ENCODE data around the gene C12orf60. TPM values are rescaled to one million over a fixed set of nuclear protein-coding genes. Genes with fewer than 3 reads are reported as not detected.

Gene C12orf60
- total and polyA plus RNA-seq, 3 donors from 2014 or later: 5.3 to 20.6 (median 11.7) TPM

DNA sequence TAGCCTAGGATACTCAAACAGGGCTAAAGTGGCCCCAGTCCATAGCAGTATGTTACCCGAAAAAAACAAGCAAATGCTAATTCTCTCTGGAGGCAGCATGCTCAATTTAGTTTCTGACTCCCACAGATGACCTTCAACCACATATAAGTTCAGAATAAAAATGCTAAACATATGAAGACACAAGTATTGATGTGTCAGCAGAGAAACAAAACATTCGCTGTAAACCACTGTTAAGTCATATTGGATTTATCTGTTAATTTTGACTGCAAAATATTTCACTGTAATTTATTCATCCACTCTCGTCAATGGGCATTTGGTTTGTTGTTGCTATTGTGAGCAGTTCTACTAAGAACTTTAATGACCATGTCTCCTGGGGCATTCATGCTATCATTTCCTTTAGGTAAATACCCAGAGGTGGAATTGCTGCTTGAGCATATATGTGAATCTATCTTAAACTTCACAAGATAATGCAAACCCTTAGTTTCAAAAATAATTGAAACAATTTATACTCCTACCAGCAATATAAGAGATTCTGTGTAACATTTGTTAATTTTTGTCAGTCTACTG, 36.7 kb upstream of the C12orf60 start:
- no peak for TF ChIP-seq POLR2A (IDR thresholded peaks at IDR 0.05)
- TF ChIP-seq, protein P1, sequence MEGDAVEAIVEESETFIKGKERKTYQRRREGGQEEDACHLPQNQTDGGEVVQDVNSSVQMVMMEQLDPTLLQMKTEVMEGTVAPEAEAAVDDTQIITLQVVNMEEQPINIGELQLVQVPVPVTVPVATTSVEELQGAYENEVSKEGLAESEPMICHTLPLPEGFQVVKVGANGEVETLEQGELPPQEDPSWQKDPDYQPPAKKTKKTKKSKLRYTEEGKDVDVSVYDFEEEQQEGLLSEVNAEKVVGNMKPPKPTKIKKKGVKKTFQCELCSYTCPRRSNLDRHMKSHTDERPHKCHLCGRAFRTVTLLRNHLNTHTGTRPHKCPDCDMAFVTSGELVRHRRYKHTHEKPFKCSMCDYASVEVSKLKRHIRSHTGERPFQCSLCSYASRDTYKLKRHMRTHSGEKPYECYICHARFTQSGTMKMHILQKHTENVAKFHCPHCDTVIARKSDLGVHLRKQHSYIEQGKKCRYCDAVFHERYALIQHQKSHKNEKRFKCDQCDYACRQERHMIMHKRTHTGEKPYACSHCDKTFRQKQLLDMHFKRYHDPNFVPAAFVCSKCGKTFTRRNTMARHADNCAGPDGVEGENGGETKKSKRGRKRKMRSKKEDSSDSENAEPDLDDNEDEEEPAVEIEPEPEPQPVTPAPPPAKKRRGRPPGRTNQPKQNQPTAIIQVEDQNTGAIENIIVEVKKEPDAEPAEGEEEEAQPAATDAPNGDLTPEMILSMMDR (IDR thresholded peaks at IDR 0.05): no peak
- Histone ChIP-seq H3K4me3 (no peak overlapping the region), H3K36me3 (ENCODE audit: low read depth, missing control alignments) (no peaks in the 10 kb centered on the region), H3K27ac (no peak overlapping the region), H3K4me1 (peaks cover 3% of the 10 kb centered on the region), H3K9me3 (no peaks in the 10 kb centered on the region), H3K27me3 (no peaks in the 10 kb centered on the region)
- no peak for DNase-seq
- intact Hi-C loops (cut with DNase I; ENCODE audit: low total_unique reads): no loop called here
- 63 to 79% methylated on average over 3 of the region's 3 CpGs for WGBS, 2 donors

DNA sequence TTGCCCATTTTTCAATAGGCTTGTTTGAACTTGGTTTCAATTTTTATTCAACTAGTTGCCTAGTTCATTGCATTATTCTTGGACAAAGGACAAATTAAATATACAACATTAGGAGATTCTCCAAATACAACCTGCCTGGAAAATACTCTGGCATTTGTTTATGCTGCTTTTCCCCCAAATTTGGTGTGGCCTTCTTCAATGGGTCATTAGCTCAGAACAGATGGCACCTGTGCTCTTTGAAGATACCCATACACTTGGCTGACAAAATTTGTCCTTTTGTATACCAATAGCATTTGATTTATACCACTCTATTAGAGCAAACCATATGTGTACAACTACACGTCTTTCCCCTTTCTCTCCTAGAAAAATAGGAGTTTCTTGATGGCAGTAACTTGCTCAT, 35.9 kb upstream of the C12orf60 start:
- Histone ChIP-seq H3K4me1 (peaks cover 7% of the 10 kb centered on the region), H3K27ac (no peak overlapping the region), H3K27me3 (no peaks in the 10 kb centered on the region), H3K9me3 (no peaks in the 10 kb centered on the region), H3K4me3 (no peak overlapping the region), H3K36me3 (ENCODE audit: low read depth, missing control alignments) (no peaks in the 10 kb centered on the region)
- no peak for TF ChIP-seq POLR2A (IDR thresholded peaks at IDR 0.05)
- TF ChIP-seq, protein P1 (IDR thresholded peaks at IDR 0.05): no peak
- DNase-seq: no peak
- intact Hi-C loops (cut with DNase I; ENCODE audit: low total_unique reads): no loop called here
- 68 to 73% methylated on average over 1 of the region's 1 CpG for WGBS, 2 donors

DNA sequence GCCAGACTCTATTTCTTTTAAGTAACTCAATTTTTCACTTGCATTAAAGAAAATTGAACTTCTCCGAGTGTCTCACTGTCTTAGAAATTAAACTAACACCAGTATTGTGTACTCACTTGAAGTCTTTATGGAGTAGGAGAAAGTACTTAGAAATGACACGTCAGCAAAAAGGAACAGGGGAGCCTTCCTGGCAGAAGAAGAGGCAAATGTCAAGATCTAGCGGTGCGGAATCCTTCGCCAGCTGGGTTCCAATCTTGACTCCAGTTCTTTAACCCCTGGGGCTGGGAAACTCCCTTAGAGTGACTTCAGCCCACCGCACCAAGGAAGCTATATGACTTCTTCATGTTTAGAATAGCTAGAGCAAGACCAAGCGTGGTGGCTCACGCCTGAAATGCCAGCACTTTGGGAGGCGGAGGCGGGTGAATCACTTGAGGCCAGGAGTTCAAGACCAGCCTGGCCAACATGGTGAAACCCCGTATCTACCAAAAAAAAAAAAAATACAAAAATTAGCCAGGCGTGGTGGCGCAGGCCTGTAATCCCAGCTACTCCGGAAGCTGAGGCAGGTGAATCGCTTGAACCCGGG, 34.6 kb upstream of the C12orf60 start:
- 26% methylated on average over 15 of the region's 16 CpGs for WGBS, 2 donors
- Histone ChIP-seq H3K9me3 (no peaks in the 10 kb centered on the region), H3K27me3 (no peaks in the 10 kb centered on the region), H3K4me1 (peaks cover 7% of the 10 kb centered on the region), H3K4me3 (peak overlapping the region; percentile 79 to 92), H3K27ac (peak overlapping the region; percentile 94 to 95), H3K36me3 (ENCODE audit: low read depth, missing control alignments) (no peaks in the 10 kb centered on the region)
- intact Hi-C loops (cut with DNase I; ENCODE audit: low total_unique reads): no loop called here
- TF ChIP-seq POLR2A (IDR thresholded peaks at IDR 0.05): no peak
- TF ChIP-seq, protein P1 (IDR thresholded peaks at IDR 0.05): no peak
- DNase-seq: peak; percentile 32

DNA sequence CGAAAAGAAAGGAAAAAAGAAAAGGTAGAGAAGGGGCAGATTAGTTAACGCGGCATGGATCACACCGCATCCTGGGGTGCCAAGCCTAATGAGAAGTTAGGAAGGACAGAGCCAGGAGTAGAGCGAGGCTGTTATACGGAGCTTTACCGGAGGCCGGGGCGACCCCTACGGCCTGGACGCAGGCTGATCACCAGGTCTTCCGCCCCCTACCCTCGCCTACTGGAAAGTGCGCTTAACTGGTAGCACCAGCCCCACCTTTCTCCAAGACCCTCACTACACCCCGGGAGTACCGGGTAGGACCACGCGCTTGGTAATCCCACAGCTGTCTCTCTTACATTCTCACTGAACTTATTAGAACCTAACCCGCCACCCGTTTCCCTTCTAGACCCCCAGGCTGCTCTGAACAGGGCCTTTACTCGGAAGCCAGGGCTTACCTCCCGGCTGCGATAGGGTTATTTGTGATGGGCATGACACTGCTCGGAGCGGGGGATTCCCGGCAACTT, 34.0 kb upstream of the C12orf60 start:
- intact Hi-C loops (cut with DNase I; ENCODE audit: low total_unique reads): no loop called here
- WGBS, 2 donors: 0 to 3% methylated on average over 19 to 26 of the region's 26 CpGs
- Histone ChIP-seq H3K9me3 (no peaks in the 10 kb centered on the region), H3K27me3 (no peaks in the 10 kb centered on the region), H3K4me3 (peak overlapping the region; percentile 79 to 92), H3K36me3 (ENCODE audit: low read depth, missing control alignments) (no peaks in the 10 kb centered on the region), H3K4me1 (peaks cover 7% of the 10 kb centered on the region), H3K27ac (peak overlapping the region; percentile 94 to 95)
- peak; percentile 53 for DNase-seq
- TF ChIP-seq, protein P1 (IDR thresholded peaks at IDR 0.05): no peak
- no peak for TF ChIP-seq POLR2A (IDR thresholded peaks at IDR 0.05)
